ENCODE measurements around the gene TAF6L. TPM values are rescaled to one million over a fixed set of nuclear protein-coding genes. Genes with fewer than 3 reads are reported as not detected.

Gene TAF6L
- total and polyA plus RNA-seq, 2 donors (not counting 1 experiment from before 2014, with no cell fraction given): 28.2 to 48.2 TPM

GRCh38 chr11:62726915-62727164, 44.4 kb upstream of the TAF6L start:
- DNase-seq: no peak
- TF ChIP-seq, protein P1, sequence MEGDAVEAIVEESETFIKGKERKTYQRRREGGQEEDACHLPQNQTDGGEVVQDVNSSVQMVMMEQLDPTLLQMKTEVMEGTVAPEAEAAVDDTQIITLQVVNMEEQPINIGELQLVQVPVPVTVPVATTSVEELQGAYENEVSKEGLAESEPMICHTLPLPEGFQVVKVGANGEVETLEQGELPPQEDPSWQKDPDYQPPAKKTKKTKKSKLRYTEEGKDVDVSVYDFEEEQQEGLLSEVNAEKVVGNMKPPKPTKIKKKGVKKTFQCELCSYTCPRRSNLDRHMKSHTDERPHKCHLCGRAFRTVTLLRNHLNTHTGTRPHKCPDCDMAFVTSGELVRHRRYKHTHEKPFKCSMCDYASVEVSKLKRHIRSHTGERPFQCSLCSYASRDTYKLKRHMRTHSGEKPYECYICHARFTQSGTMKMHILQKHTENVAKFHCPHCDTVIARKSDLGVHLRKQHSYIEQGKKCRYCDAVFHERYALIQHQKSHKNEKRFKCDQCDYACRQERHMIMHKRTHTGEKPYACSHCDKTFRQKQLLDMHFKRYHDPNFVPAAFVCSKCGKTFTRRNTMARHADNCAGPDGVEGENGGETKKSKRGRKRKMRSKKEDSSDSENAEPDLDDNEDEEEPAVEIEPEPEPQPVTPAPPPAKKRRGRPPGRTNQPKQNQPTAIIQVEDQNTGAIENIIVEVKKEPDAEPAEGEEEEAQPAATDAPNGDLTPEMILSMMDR (IDR thresholded peaks at IDR 0.05): no peak
- TF ChIP-seq EZH2 (IDR thresholded peaks at IDR 0.05; ENCODE audit: borderline replicate concordance, insufficient read depth, low read depth, low read length, poor library complexity, severe bottlenecking): no peak
- peak overlapping the region; percentile 95 for H3K4me3 Mint-ChIP-seq
- H3K4me1 Mint-ChIP-seq: peaks cover 55% of the 10 kb centered on the region
- intact Hi-C loops (cut with micrococcal nuclease): loop anchor here (1.0 to 2.0 kb wide), 11 partner anchors 18 to 154 kb away; partner anchors contain the start of genes EML3, ROM1, SLC3A2 and STX5
- H3K9me3 Mint-ChIP-seq (ENCODE audit: insufficient read depth): no peaks in the 10 kb centered on the region
- Histone ChIP-seq H3K4me3 (ENCODE audit: control extremely low read depth in 1 of 5, extremely low read depth in 1 of 5, insufficient read depth in 1 of 5, low read depth in 2 of 5, low read length in 4 of 5) (peak overlapping the region; percentile 94 to 100 (median 99)), H2AFZ (ENCODE audit: insufficient read depth, low read depth, low read length, poor library complexity, severe bottlenecking) (peak overlapping the region; percentile 91), H3K4me1 (ENCODE audit: control insufficient read depth in 2 of 2, insufficient read depth in 2 of 2, low read length in 2 of 2) (peaks cover 37 to 41% of the 10 kb centered on the region in 2 donors), H3K4me2 (replicated peaks; ENCODE audit: low read depth, low read length, poor library complexity, severe bottlenecking) (peak overlapping the region; percentile 91), H4K20me1 (ENCODE audit: control insufficient read depth, insufficient read depth, low read length, poor library complexity, severe bottlenecking) (peaks cover 58% of the 10 kb centered on the region), H3K9ac (ENCODE audit: low read length) (peak overlapping the region; percentile 93), H3K9me3 (ENCODE audit: control extremely low read depth in 1 of 3, control insufficient read depth in 2 of 3, insufficient read depth in 1 of 3, low read length in 2 of 3) (no peaks in the 10 kb centered on the region), H3K27me3 (replicated peaks in 1 of 4; ENCODE audit: control extremely low read depth in 1 of 4, control insufficient read depth in 3 of 4, insufficient read depth in 4 of 4, low read length in 3 of 4) (no peaks in the 10 kb centered on the region), H3K36me3 (replicated peaks in 1 of 2; ENCODE audit: control extremely low read depth in 1 of 2, control insufficient read depth in 1 of 2, extremely low read depth in 1 of 2, insufficient read depth in 2 of 2, low read length in 1 of 2) (peaks cover 3 to 29% of the 10 kb centered on the region in 2 experiments), H3K79me2 (ENCODE audit: control insufficient read depth, insufficient read depth, low read length) (peaks cover 81% of the 10 kb centered on the region), H3K27ac (ENCODE audit: low read length in 2 of 2) (peak overlapping the region; percentile 40 to 90)
- ATAC-seq (ENCODE audit: low read depth): no peak
- H3K27ac Mint-ChIP-seq: peak overlapping the region; percentile 99
- H3K27me3 Mint-ChIP-seq: no peaks in the 10 kb centered on the region
- CTCF ChIA-PET: interaction anchor here (0.6 to 5.5 kb wide), 10 partner anchors 18 to 197 kb away, joined by 3 to 34 read pairs (median 4); partner anchors contain the start of genes BSCL2, SLC3A2, TMEM179B and ZBTB3
- WGBS (ENCODE audit: insufficient coverage): 1% methylated on average over 37 of the region's 37 CpGs
- POLR2A ChIA-PET: interaction anchor here (0.8 to 4.9 kb wide), 21 partner anchors 13 to 154 kb away, joined by 3 to 75 read pairs (median 8); partner anchors contain the start of genes BSCL2, C11orf98, CSKMT and GNG3

GRCh38 chr11:62727165-62727871, 43.9 kb upstream of the TAF6L start, which contains the start of gene HNRNPUL2:
Gene HNRNPUL2, minus strand, starts transcription at chr11:62727457. Its CDS starts 301 bp downstream, at chr11:62727156.
- Histone ChIP-seq H3K36me3 (replicated peaks in 1 of 2; ENCODE audit: control extremely low read depth in 1 of 2, control insufficient read depth in 1 of 2, extremely low read depth in 1 of 2, insufficient read depth in 2 of 2, low read length in 1 of 2) (peaks cover 2 to 24% of the 10 kb centered on the region in 2 experiments), H4K20me1 (ENCODE audit: control insufficient read depth, insufficient read depth, low read length, poor library complexity, severe bottlenecking) (peaks cover 53% of the 10 kb centered on the region), H3K9ac (ENCODE audit: low read length) (peak within 1 kb of the TSS; percentile 93), H3K79me2 (ENCODE audit: control insufficient read depth, insufficient read depth, low read length) (peaks cover 81% of the 10 kb centered on the region), H3K27me3 (replicated peaks in 1 of 4; ENCODE audit: control extremely low read depth in 1 of 4, control insufficient read depth in 3 of 4, insufficient read depth in 4 of 4, low read length in 3 of 4) (no peaks in the 10 kb centered on the region), H3K9me3 (ENCODE audit: control extremely low read depth in 1 of 3, control insufficient read depth in 2 of 3, insufficient read depth in 1 of 3, low read length in 2 of 3) (no peaks in the 10 kb centered on the region), H3K27ac (ENCODE audit: low read length in 2 of 2) (peak within 1 kb of the TSS; percentile 90 to 91), H3K4me2 (replicated peaks; ENCODE audit: low read depth, low read length, poor library complexity, severe bottlenecking) (peak within 1 kb of the TSS; percentile 91), H2AFZ (ENCODE audit: insufficient read depth, low read depth, low read length, poor library complexity, severe bottlenecking) (peak within 1 kb of the TSS; percentile 91), H3K4me1 (ENCODE audit: control insufficient read depth in 2 of 2, insufficient read depth in 2 of 2, low read length in 2 of 2) (peaks cover 37 to 41% of the 10 kb centered on the region in 2 donors), H3K4me3 (ENCODE audit: control extremely low read depth in 1 of 5, extremely low read depth in 1 of 5, insufficient read depth in 1 of 5, low read depth in 2 of 5, low read length in 4 of 5) (peak within 1 kb of the TSS; percentile 96 to 100 (median 99))
- intact Hi-C loops (cut with micrococcal nuclease): loop anchor here (1.0 to 2.0 kb wide), 11 partner anchors 18 to 153 kb away; partner anchors contain the start of genes EML3, ROM1, SLC3A2 and STX5
- no peak for TF ChIP-seq EZH2 (IDR thresholded peaks at IDR 0.05; ENCODE audit: borderline replicate concordance, insufficient read depth, low read depth, low read length, poor library complexity, severe bottlenecking)
- TF ChIP-seq, protein P1 (IDR thresholded peaks at IDR 0.05): no peak
- ChIA-PET POLR2A (interaction anchor here (0.5 to 4.9 kb wide), 24 partner anchors 14 to 154 kb away, joined by 3 to 75 read pairs (median 6); partner anchors contain the start of genes BSCL2, C11orf98, CSKMT and EEF1G), CTCF (interaction anchor here (0.6 to 5.5 kb wide), 16 partner anchors 19 to 332 kb away, joined by 3 to 34 read pairs (median 4); partner anchors contain the start of genes B3GAT3, BSCL2, SLC3A2 and TMEM179B)
- peak within 1 kb of the TSS; percentile 99 for H3K27ac Mint-ChIP-seq
- H3K9me3 Mint-ChIP-seq (ENCODE audit: insufficient read depth): no peaks in the 10 kb centered on the region
- no peaks in the 10 kb centered on the region for H3K27me3 Mint-ChIP-seq
- peak; percentile 79 for ATAC-seq (ENCODE audit: low read depth)
- peak within 1 kb of the TSS; percentile 95 for H3K4me3 Mint-ChIP-seq
- under 1% methylated on average over 71 of the region's 72 CpGs for WGBS (ENCODE audit: insufficient coverage)
- DNase-seq: peak; percentile 99
- peaks cover 53% of the 10 kb centered on the region for H3K4me1 Mint-ChIP-seq

All from B cell (primary cell).